Gastroesophageal sphincter (tissue), 3 donors: ENCODE measurements around the gene SERPINF2.

Experiments used
- EP300 ChIP-seq: sonication (generic); formaldehyde crosslinking; IDR thresholded peaks from one replicate; pipeline ENCODE4 v1.6.1; 2017; ENCODE audit warnings: antibody characterized with exemption, mild to moderate bottlenecking
- POLR2A ChIP-seq, 2 donors: fragments of 450-650 bp; IDR thresholded peaks; one replicate each; pipeline ENCODE4 v1.6.1; 2017; ENCODE audit warnings: antibody characterized with exemption in 2 of 2, mild to moderate bottlenecking in 2 of 2, moderate library complexity in 1 of 2
- POLR2AphosphoS5 ChIP-seq: sonication (generic); formaldehyde crosslinking; IDR thresholded peaks from one replicate; pipeline ENCODE4 v1.6.1; 2017; ENCODE audit warnings: antibody characterized with exemption
- TF ChIP-seq, protein P1 (sequence below), 4 experiments: fragments of 200-600 bp in 2 of 4; fragments of 450-650 bp in 2 of 4; sonication (generic) in 1 of 4; IDR thresholded peaks; one replicate each; pipeline ENCODE4 v1.5.1; 2017 to 2019; ENCODE audit warnings: antibody characterized with exemption in 4 of 4, mild to moderate bottlenecking in 2 of 4, moderate library complexity in 2 of 4

DNA sequence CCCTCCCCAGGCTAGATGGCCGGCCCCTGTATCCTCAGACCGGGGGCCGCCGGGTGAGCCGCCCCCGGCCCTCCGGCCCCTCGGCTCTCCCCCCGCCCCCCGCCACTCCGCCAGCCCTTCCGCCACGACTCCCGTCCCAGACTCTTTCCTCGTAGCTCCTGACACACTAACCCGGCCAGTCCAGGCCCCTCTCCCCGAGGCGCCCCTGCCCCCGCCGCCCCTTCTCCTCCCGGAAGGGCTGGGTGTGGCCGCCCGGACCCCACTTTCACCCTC is 26.9 kb upstream of the SERPINF2 start:
- TF ChIP-seq, protein P1, sequence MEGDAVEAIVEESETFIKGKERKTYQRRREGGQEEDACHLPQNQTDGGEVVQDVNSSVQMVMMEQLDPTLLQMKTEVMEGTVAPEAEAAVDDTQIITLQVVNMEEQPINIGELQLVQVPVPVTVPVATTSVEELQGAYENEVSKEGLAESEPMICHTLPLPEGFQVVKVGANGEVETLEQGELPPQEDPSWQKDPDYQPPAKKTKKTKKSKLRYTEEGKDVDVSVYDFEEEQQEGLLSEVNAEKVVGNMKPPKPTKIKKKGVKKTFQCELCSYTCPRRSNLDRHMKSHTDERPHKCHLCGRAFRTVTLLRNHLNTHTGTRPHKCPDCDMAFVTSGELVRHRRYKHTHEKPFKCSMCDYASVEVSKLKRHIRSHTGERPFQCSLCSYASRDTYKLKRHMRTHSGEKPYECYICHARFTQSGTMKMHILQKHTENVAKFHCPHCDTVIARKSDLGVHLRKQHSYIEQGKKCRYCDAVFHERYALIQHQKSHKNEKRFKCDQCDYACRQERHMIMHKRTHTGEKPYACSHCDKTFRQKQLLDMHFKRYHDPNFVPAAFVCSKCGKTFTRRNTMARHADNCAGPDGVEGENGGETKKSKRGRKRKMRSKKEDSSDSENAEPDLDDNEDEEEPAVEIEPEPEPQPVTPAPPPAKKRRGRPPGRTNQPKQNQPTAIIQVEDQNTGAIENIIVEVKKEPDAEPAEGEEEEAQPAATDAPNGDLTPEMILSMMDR (IDR thresholded peaks at IDR 0.05): no peak
- TF ChIP-seq POLR2A (IDR thresholded peaks at IDR 0.05): no peak
- TF ChIP-seq EP300: no peak
- no peak for TF ChIP-seq POLR2AphosphoS5
